ENCODE data around the gene SHLD1.

SHLD1 gene

GRCh38 chr20:5833309-5833941 is 83.2 kb downstream of the SHLD1 start:
- Mint-ChIP-seq H3K27me3 (no peaks in the 10 kb centered on the region), H3K27ac (no peak overlapping the region), H3K9me3 (peaks cover 6% of the 10 kb centered on the region), H3K4me3 (no peak overlapping the region), H3K4me1 (ENCODE audit: low read depth) (peaks cover 28% of the 10 kb centered on the region), H3K36me3 (ENCODE audit: low read depth) (peaks cover 14% of the 10 kb centered on the region)
- DNase-seq, result no peak

GRCh38 chr20:5834436-5835005 is 84.3 kb downstream of the SHLD1 start:
- no peak for DNase-seq
- no peaks in the 10 kb centered on the region for H3K27me3 Mint-ChIP-seq
- H3K27ac Mint-ChIP-seq, result peak overlapping the region; percentile 88
- no peak overlapping the region for H3K4me3 Mint-ChIP-seq
- peaks cover 6% of the 10 kb centered on the region for H3K9me3 Mint-ChIP-seq
- peaks cover 28% of the 10 kb centered on the region for H3K4me1 Mint-ChIP-seq (ENCODE audit: low read depth)
- peaks cover 14% of the 10 kb centered on the region for H3K36me3 Mint-ChIP-seq (ENCODE audit: low read depth)

- H3K27me3 Mint-ChIP-seq, result no peaks in the 10 kb centered on the region
- peaks cover 14% of the 10 kb centered on the region for H3K36me3 Mint-ChIP-seq (ENCODE audit: low read depth)
- H3K27ac Mint-ChIP-seq, result peak overlapping the region; percentile 88
- peaks cover 6% of the 10 kb centered on the region for H3K9me3 Mint-ChIP-seq
- no peak for DNase-seq
- peaks cover 28% of the 10 kb centered on the region for H3K4me1 Mint-ChIP-seq (ENCODE audit: low read depth)
- H3K4me3 Mint-ChIP-seq, result no peak overlapping the region
These were observed 85.2 kb downstream of the SHLD1 start for GRCh38 chr20:5835321-5835821.

- H3K36me3 Mint-ChIP-seq (ENCODE audit: low read depth), result peaks cover 14% of the 10 kb centered on the region
- peaks cover 28% of the 10 kb centered on the region for H3K4me1 Mint-ChIP-seq (ENCODE audit: low read depth)
- peak overlapping the region; percentile 88 for H3K27ac Mint-ChIP-seq
- DNase-seq, result no peak
- H3K4me3 Mint-ChIP-seq, result no peak overlapping the region
- H3K9me3 Mint-ChIP-seq, result peaks cover 6% of the 10 kb centered on the region
- H3K27me3 Mint-ChIP-seq, result no peaks in the 10 kb centered on the region
These were observed 85.7 kb downstream of the SHLD1 start for GRCh38 chr20:5835871-5836270.

GRCh38 chr20:5836569-5836968 is 86.4 kb downstream of the SHLD1 start:
- Mint-ChIP-seq H3K4me1 (ENCODE audit: low read depth) (peaks cover 28% of the 10 kb centered on the region), H3K4me3 (no peak overlapping the region), H3K27ac (peak overlapping the region; percentile 88), H3K27me3 (no peaks in the 10 kb centered on the region), H3K9me3 (peaks cover 6% of the 10 kb centered on the region), H3K36me3 (ENCODE audit: low read depth) (peaks cover 14% of the 10 kb centered on the region)
- DNase-seq, result no peak

- Mint-ChIP-seq H3K4me1 (ENCODE audit: low read depth) (peaks cover 51% of the 10 kb centered on the region), H3K36me3 (ENCODE audit: low read depth) (peaks cover 3% of the 10 kb centered on the region), H3K27ac (no peak overlapping the region), H3K4me3 (no peak overlapping the region), H3K27me3 (no peaks in the 10 kb centered on the region), H3K9me3 (no peaks in the 10 kb centered on the region)
- no peak for DNase-seq
These were observed 90.3 kb downstream of the SHLD1 start for GRCh38 chr20:5840411-5841002.

- DNase-seq, result no peak
- Mint-ChIP-seq H3K36me3 (ENCODE audit: low read depth) (peaks cover 3% of the 10 kb centered on the region), H3K27me3 (no peaks in the 10 kb centered on the region), H3K9me3 (no peaks in the 10 kb centered on the region), H3K4me3 (no peak overlapping the region), H3K27ac (no peak overlapping the region), H3K4me1 (ENCODE audit: low read depth) (peaks cover 51% of the 10 kb centered on the region)
These were observed 91.3 kb downstream of the SHLD1 start for GRCh38 chr20:5841522-5841921.

GRCh38 chr20:5842465-5842864 is 92.3 kb downstream of the SHLD1 start:
- no peak overlapping the region for H3K27ac Mint-ChIP-seq
- H3K36me3 Mint-ChIP-seq (ENCODE audit: low read depth), result peaks cover 3% of the 10 kb centered on the region
- H3K4me3 Mint-ChIP-seq, result no peak overlapping the region
- H3K27me3 Mint-ChIP-seq, result no peaks in the 10 kb centered on the region
- DNase-seq, result no peak
- H3K4me1 Mint-ChIP-seq (ENCODE audit: low read depth), result peaks cover 50% of the 10 kb centered on the region
- no peaks in the 10 kb centered on the region for H3K9me3 Mint-ChIP-seq

GRCh38 chr20:5843054-5843592 is 92.9 kb downstream of the SHLD1 start:
- Mint-ChIP-seq H3K27me3 (no peaks in the 10 kb centered on the region), H3K9me3 (no peaks in the 10 kb centered on the region), H3K27ac (peak overlapping the region; percentile 78), H3K4me1 (ENCODE audit: low read depth) (peaks cover 52% of the 10 kb centered on the region), H3K4me3 (no peak overlapping the region), H3K36me3 (ENCODE audit: low read depth) (peaks cover 3% of the 10 kb centered on the region)
- DNase-seq, result no peak

GRCh38 chr20:5844063-5844681 is 94.0 kb downstream of the SHLD1 start:
- H3K4me1 Mint-ChIP-seq (ENCODE audit: low read depth), result peaks cover 61% of the 10 kb centered on the region
- DNase-seq, result peak; percentile 71
- H3K36me3 Mint-ChIP-seq (ENCODE audit: low read depth), result peaks cover 3% of the 10 kb centered on the region
- peak overlapping the region; percentile 46 for H3K4me3 Mint-ChIP-seq
- H3K9me3 Mint-ChIP-seq, result no peaks in the 10 kb centered on the region
- H3K27me3 Mint-ChIP-seq, result no peaks in the 10 kb centered on the region
- peak overlapping the region; percentile 91 for H3K27ac Mint-ChIP-seq

- H3K4me1 Mint-ChIP-seq (ENCODE audit: low read depth), result peaks cover 62% of the 10 kb centered on the region
- H3K27ac Mint-ChIP-seq, result no peak overlapping the region
- H3K9me3 Mint-ChIP-seq, result no peaks in the 10 kb centered on the region
- H3K27me3 Mint-ChIP-seq, result no peaks in the 10 kb centered on the region
- DNase-seq, result no peak
- peaks cover 6% of the 10 kb centered on the region for H3K36me3 Mint-ChIP-seq (ENCODE audit: low read depth)
- no peak overlapping the region for H3K4me3 Mint-ChIP-seq
These were observed 95.7 kb downstream of the SHLD1 start for GRCh38 chr20:5845681-5846615.

- Mint-ChIP-seq H3K9me3 (no peaks in the 10 kb centered on the region), H3K4me1 (ENCODE audit: low read depth) (peaks cover 40% of the 10 kb centered on the region), H3K27me3 (no peaks in the 10 kb centered on the region), H3K4me3 (no peak overlapping the region), H3K27ac (no peak overlapping the region), H3K36me3 (ENCODE audit: low read depth) (peaks cover 3% of the 10 kb centered on the region)
- no peak for DNase-seq
These were observed 98.7 kb downstream of the SHLD1 start for GRCh38 chr20:5848711-5849505.

GRCh38 chr20:5855939-5856338 is 105.7 kb downstream of the SHLD1 start:
- peaks cover under 1% of the 10 kb centered on the region for H3K36me3 Mint-ChIP-seq (ENCODE audit: low read depth)
- no peaks in the 10 kb centered on the region for H3K9me3 Mint-ChIP-seq
- no peak overlapping the region for H3K27ac Mint-ChIP-seq
- no peaks in the 10 kb centered on the region for H3K27me3 Mint-ChIP-seq
- DNase-seq, result no peak
- peaks cover 9% of the 10 kb centered on the region for H3K4me1 Mint-ChIP-seq (ENCODE audit: low read depth)
- H3K4me3 Mint-ChIP-seq, result no peak overlapping the region

All from activated T-cell treated with anti-CD3 and anti-CD28 coated beads, Interleukin-2, amount 50 U/mL, for 24 hours (primary cell).